OCI-LY7 (cell line): ENCODE measurements around the gene C7orf57.

ENCODE experiments used
- CTCF ChIP-seq: fragments of 200-600 bp; sonication (generic); conservative IDR thresholded peaks from 2 replicates; pipeline ENCODE4 v1.5.1; 2014; ENCODE audit warnings: mild to moderate bottlenecking, antibody characterized with exemption, low read length, moderate library complexity, mixed read lengths
- EZH2phosphoT487 ChIP-seq: fragments of 200-600 bp; sonication (generic); IDR thresholded peaks from 2 replicates; pipeline ENCODE4 v1.6.1; 2018; ENCODE audit warnings: low read depth, borderline replicate concordance, mild to moderate bottlenecking, mixed run types, antibody characterized with exemption, low read length, moderate library complexity, mixed read lengths

- TF ChIP-seq CTCF (no peak), EZH2phosphoT487 (no peak)
Measured at GRCh38 chr7:48038815-48039506, 3.6 kb downstream of the C7orf57 start.
